Nephron progenitor cell (in vitro differentiated cells): ENCODE data around the gene SAMM50.
A peak's percentile ranks its signal among the peaks of the same experiment; 100 is the strongest.

ENCODE experiments used
- DNase-seq: peaks from one replicate; pipeline ENCODE4 v3.0.0; 2021
- H3K27ac Mint-ChIP-seq: 2 replicates; pipeline ENCODE4 v1.8.0; 2021; ENCODE audit warnings: mild to moderate bottlenecking, moderate library complexity, mixed read lengths
- H3K27me3 Mint-ChIP-seq: 2 replicates; pipeline ENCODE4 v1.8.0; 2021; ENCODE audit warnings: mild to moderate bottlenecking, low read depth, mixed read lengths; ENCODE audit not compliant: poor library complexity
- H3K36me3 Mint-ChIP-seq: 2 replicates; pipeline ENCODE4 v1.8.0; 2021; ENCODE audit warnings: low read depth, mixed read lengths
- H3K4me1 Mint-ChIP-seq: 2 replicates; pipeline ENCODE4 v1.8.0; 2021; ENCODE audit warnings: mixed read lengths
- H3K4me3 Mint-ChIP-seq: 2 replicates; pipeline ENCODE4 v1.8.0; 2021; ENCODE audit warnings: mild to moderate bottlenecking, moderate library complexity, mixed read lengths
- H3K9me3 Mint-ChIP-seq: 2 replicates; pipeline ENCODE4 v1.8.0; 2021; ENCODE audit warnings: mild to moderate bottlenecking, moderate library complexity, mixed read lengths
- TF ChIP-seq, protein P1 (sequence below): fragments of 200-600 bp; sonication (generic); IDR thresholded peaks from 2 replicates; pipeline ENCODE4 v1.5.0; 2021; ENCODE audit warnings: antibody characterized with exemption

SAMM50 gene

DNA sequence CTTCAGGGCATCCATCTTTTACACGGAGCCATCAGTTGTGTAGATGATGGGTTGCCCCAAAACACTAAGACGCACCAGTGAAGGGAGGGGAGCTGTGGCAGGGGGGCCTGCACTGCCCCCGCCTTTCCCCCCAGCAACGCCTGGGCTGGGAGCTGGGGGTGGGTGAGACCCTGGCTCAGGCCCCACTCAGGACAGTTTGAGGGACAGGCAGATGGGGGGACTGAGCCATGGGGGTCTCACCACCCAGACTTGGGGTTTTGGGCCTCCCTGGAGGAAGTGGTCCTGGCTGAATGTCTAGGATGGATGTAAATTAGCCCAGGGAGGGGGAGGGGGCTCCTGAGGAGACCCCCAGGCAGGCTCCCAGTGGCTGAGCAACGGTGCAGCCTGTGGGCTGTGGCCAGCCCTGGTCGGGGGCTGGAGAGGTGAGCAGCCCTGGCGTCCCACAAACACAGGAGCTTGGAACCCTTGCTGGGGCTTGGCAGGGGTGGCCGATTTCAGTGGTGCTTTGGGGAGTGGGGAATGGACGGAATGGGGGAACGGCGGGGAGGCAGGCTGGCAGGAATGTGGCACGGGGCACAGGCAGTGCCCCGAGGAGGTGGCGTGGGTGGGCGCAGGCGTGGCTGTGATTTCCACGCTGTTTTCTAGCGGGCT is 74.9 kb downstream of the SAMM50 start:
- H3K36me3 Mint-ChIP-seq, result no peaks in the 10 kb centered on the region
- peaks cover 3% of the 10 kb centered on the region for H3K27me3 Mint-ChIP-seq
- H3K4me1 Mint-ChIP-seq, result peaks cover 75% of the 10 kb centered on the region
- no peak overlapping the region for H3K4me3 Mint-ChIP-seq
- DNase-seq, result no peak
- H3K27ac Mint-ChIP-seq, result no peak overlapping the region
- no peaks in the 10 kb centered on the region for H3K9me3 Mint-ChIP-seq
- TF ChIP-seq, protein P1, sequence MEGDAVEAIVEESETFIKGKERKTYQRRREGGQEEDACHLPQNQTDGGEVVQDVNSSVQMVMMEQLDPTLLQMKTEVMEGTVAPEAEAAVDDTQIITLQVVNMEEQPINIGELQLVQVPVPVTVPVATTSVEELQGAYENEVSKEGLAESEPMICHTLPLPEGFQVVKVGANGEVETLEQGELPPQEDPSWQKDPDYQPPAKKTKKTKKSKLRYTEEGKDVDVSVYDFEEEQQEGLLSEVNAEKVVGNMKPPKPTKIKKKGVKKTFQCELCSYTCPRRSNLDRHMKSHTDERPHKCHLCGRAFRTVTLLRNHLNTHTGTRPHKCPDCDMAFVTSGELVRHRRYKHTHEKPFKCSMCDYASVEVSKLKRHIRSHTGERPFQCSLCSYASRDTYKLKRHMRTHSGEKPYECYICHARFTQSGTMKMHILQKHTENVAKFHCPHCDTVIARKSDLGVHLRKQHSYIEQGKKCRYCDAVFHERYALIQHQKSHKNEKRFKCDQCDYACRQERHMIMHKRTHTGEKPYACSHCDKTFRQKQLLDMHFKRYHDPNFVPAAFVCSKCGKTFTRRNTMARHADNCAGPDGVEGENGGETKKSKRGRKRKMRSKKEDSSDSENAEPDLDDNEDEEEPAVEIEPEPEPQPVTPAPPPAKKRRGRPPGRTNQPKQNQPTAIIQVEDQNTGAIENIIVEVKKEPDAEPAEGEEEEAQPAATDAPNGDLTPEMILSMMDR, result no peak

DNA sequence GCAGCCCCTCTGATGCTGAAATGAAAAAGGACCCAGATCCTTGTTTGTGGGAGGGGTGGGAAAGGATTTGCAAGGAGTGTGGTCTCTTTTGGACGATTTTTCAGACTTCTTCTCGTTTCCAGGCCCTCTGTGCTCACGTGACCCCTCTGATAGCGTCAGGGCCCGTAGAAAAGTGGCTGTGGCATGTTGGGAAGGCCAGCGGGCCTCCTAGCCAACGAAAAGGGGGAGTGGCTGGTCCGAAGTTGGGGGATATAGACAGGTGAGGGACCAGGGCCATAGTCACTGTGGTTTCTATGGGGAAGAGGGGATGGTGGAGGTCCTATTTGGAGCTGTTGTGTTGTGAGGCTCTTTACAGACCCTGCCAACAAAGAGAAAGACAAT is 75.5 kb downstream of the SAMM50 start:
- H3K27ac Mint-ChIP-seq, result peak overlapping the region; percentile 61
- TF ChIP-seq, protein P1, result no peak
- peaks cover 70% of the 10 kb centered on the region for H3K4me1 Mint-ChIP-seq
- H3K4me3 Mint-ChIP-seq, result no peak overlapping the region
- H3K36me3 Mint-ChIP-seq, result no peaks in the 10 kb centered on the region
- H3K9me3 Mint-ChIP-seq, result no peaks in the 10 kb centered on the region
- H3K27me3 Mint-ChIP-seq, result peaks cover 3% of the 10 kb centered on the region
- no peak for DNase-seq

DNA sequence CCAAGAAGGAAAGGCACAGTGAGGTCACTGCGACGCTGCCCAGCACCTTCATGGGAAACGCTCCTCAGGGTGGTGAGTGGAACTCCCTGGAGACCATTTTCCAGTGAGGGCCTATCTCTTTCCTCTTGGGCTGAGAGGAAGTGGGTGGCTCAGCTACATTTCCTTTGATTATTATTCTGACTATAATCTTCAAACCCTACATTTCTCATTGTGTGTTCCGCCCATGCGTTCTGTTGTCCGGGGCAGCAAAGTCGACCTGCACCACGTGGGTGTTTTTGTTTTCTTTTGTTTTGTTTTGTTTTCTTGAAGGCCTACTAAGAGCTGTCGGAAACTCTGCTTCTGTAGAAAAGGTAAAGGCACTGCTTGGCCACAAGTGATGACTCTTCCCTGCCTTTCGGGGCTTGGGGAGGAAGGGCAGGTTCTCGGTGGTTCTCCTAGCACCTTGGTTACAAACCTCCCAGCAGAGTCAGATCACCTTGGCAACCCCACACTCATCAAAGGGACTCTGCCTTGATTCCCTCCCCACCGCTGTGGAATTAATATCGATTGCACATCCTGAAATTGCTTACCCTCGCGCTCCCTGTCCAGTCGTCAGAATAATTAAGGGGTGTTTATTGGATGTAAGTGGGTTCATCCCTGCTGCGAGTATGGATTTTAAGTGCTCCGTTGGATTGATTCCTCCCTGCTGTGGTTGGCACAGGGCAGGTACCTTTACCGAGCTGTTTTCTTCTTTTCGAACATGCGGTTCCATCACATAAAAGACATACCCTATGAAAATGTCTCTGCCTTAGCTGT is 76.1 kb downstream of the SAMM50 start:
- H3K36me3 Mint-ChIP-seq, result no peaks in the 10 kb centered on the region
- peaks cover 63% of the 10 kb centered on the region for H3K4me1 Mint-ChIP-seq
- DNase-seq, result no peak
- H3K4me3 Mint-ChIP-seq, result no peak overlapping the region
- H3K27ac Mint-ChIP-seq, result peak overlapping the region; percentile 68
- H3K9me3 Mint-ChIP-seq, result no peaks in the 10 kb centered on the region
- H3K27me3 Mint-ChIP-seq, result peaks cover 3% of the 10 kb centered on the region
- TF ChIP-seq, protein P1, result no peak

DNA sequence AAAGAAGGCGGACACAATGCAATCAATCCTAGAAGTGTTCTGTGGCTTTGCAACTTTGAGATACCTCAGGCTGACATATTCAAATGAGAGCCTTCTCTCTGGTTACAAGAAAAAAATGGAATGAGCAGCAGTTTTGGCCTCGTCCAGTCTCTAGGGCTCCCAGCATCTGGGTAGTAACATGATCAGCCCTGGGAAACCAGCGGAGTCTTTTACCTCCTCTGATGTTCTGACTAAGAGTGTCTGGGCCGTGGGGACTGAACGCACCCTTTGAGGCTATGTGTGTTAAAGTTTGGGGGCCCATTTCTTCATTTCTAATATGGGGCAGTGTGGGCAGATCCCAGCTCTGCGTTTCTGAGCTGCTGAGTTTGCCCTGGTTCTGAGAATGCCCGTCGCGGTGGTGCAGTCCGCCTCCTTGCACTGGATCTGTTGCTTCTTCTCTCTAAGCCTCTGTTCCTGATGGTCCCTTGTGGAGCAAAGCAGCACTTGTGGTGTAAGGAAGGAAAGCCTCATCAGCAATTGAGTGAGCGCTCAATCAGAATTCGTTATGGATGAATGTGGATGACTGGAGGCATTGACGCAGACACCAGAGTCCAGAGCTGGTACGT is 77.0 kb downstream of the SAMM50 start:
- Mint-ChIP-seq H3K4me1 (peaks cover 54% of the 10 kb centered on the region), H3K36me3 (no peaks in the 10 kb centered on the region), H3K9me3 (no peaks in the 10 kb centered on the region), H3K4me3 (peak overlapping the region; percentile 32), H3K27ac (peak overlapping the region; percentile 10), H3K27me3 (peaks cover 3% of the 10 kb centered on the region)
- TF ChIP-seq, protein P1, result no peak
- DNase-seq, result no peak

DNA sequence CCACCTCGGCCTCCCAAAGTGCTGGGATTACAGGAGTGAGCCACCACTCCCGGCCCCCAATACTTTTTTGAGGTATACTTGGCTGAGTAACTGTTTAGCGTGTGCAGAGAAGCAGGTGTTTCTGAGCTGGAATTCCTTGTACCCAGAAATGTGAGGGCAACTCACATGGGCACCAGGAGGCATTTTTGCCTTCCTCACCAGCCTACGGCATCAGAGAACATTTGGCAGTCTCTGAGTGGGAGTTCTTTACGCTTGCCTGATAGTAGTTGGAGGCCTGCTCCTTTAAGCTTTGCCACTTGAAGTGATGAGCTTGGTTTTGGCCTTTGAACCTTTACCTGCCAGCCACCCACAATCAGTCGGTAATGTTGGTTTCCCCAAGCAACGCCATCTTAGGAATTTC is 78.0 kb downstream of the SAMM50 start:
- TF ChIP-seq, protein P1, result no peak
- Mint-ChIP-seq H3K36me3 (no peaks in the 10 kb centered on the region), H3K4me1 (peaks cover 53% of the 10 kb centered on the region), H3K9me3 (no peaks in the 10 kb centered on the region), H3K4me3 (peak overlapping the region; percentile 51), H3K27ac (peak overlapping the region; percentile 86), H3K27me3 (peaks cover 3% of the 10 kb centered on the region)
- no peak for DNase-seq
